Measurements from ENCODE around the gene SYT12.
"Not testable (repeated sequence)": the region's sequence is repeated elsewhere in the genome, so short reads cannot be mapped to it uniquely, and the experiment has no call there.

Gene SYT12

DNA sequence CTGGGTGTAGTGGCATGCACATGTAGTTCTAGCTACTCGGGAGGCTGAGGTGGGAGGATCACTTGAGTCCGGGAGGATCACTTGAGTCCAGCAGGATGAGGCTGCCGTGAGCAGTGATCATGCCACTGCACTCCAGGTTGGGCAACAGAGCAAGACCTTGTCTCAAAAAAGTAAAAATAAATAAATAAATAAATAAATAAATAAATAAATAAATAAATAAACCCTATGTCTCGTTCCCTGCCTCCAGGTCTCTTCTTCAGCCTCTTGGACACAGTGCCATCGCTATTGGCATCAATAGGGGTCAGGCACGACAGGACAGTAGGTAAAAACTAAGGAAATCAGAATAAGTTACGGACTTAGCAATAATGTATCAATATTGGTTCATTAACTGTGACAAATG is 23.4 kb upstream of the SYT12 start:
- no peak for DNase-seq

- no peak for DNase-seq
These were observed 21.6 kb upstream of the SYT12 start for GRCh38 chr11:67001332-67001731.

- DNase-seq: peak; percentile 95
These were observed 20.5 kb upstream of the SYT12 start for GRCh38 chr11:67002297-67002913.

- no peak for DNase-seq
These were observed 20.0 kb upstream of the SYT12 start for GRCh38 chr11:67002921-67003411.

- DNase-seq: not testable (repeated sequence)
These were observed 17.7 kb upstream of the SYT12 start for GRCh38 chr11:67005200-67005599.

GRCh38 chr11:67006029-67006884 is 16.7 kb upstream of the SYT12 start:
- DNase-seq: no peak

DNA sequence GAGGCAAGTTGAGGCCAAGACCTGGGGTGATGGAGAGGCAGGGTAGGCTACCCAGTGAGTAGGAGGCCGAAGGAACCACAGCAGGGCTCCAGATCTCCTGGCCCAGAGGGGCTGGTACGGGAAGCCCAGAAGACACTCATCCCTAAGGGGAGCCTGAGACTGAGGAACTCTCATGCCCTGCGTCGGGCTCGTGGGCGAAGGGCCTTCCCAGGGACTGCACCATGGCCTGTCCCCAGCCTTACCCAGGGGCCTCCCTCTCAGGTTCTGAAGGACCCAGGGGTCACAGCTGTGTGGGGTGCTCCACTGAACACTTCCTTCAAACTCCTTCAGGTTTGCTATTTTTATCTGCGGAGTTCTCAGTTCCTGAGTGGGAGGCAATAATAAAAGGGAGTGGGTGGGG is 15.8 kb upstream of the SYT12 start:
- DNase-seq: no peak

GRCh38 chr11:67010296-67010905 is 12.5 kb upstream of the SYT12 start:
- DNase-seq: no peak

DNA sequence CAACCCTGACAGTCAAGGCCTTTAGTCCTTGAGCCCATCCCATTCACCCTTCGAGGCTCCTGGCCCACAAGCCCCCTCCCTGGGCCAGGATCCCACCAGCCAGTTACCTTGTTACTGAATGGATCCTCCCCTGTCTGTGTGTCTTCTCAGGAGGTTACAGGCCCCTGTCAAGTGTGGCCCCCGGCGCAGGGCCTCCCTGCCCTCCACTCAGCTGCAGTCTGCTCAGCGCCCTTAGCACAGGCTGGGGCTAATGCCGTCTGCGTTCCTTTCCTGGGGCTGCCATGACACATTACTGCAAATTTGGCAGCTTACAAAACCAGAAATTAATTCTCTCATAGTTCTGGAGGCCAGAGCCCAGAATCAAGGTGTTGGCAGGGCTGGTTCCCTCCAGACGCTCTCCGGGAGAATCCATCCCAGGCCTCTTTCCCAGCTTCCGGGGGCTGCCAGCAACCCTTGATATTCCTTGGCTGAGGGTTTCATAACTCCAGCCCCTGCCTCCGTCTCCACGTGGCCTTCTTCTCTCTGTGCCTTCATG is 9.4 kb upstream of the SYT12 start:
- no peak for DNase-seq

- no peak for DNase-seq
These were observed 8.6 kb upstream of the SYT12 start for GRCh38 chr11:67014343-67014742.

DNA sequence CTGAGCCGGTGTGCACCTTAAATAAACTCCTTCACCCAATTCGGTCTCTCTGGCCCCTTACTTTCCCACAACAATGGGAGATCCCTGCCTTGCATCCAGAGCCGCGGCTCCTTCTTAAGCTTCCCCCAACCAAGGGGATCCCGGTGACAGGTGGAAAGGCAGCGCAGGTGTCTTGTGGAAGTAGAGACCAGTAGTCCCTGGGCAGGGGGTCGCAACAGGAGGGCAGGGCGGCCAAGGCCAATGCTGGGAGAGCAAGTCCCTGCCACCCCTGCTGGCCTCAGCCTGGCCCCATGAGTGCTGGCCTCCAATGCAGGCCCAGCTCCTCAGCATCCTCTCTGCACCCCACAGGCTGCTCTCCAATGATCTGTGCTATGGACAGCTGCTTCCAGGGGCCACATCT is 7.9 kb upstream of the SYT12 start:
- DNase-seq: no peak

GRCh38 chr11:67016550-67016949 is 6.4 kb upstream of the SYT12 start:
- no peak for DNase-seq

DNA sequence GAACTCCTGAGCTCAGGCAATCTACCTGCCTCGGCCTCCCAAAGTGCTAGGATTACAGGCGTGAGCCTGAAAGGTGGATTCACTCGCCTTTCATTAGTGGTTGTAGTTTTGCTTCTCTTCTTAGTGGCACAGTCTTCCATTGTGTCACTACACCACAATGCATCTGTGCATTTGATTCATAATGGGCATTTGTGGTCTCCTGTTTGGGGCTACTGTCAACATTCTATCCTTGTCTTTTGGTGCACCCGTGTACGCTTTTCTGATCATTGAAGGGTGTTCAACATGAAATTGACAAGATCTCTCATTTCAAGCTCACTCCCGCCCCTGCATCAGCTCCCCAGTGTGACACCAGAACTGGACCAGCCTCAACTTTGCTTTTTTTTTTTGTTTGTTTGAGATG is 2.0 kb upstream of the SYT12 start:
- no peak for DNase-seq

DNA sequence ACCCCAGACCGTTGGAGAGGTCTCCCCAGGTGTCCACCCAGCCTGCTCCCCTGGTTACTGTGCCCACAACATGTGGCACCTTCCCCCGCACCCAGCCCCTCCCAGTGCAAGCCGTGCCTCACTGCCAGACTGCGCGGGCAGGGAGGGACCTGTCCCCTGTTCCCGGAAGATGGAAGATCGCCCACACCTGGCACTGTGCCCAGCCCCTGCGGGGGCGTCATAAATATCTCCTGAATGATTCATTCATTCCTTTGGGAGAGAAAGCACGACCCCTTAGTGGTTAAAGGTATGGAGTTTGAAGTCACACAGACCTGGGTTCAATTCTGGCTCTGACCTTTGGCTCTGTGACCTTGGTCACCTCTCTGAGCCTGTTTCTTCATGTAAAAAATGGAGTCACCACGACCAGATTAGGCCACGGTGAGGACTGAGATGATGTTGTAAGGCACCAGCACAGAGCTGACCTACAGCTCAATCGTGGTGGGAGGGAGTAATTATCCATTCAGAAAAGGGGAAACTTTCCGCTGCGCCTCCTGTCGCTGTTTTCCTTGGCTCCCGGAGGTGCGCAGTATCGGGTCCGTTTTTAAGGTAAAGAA is 497 bp upstream of the SYT12 start:
- DNase-seq: peak; percentile 79

DNA sequence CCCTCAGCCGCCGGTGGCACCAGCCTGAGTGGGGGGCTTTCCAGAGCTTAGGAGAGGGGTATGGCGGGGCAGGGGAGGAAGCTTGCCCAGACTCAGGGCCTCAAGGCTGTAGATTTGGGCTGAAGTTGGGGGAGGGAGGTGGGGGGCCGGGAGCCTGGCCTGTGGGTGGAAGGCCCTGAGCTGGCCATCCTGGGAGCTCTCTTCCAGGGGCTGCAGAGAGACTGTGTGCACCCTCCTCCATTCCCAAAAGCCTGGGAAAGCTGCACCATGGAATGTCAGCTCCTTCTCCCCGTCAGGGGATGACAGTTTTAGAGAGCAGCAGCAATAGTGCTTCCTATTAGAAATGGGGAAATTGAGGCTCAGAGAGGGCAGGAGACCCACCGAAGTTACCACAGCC is 1.0 kb downstream of the SYT12 start:
- no peak for DNase-seq

- DNase-seq: no peak
These were observed 1.5 kb downstream of the SYT12 start for GRCh38 chr11:67024410-67024809.

DNA sequence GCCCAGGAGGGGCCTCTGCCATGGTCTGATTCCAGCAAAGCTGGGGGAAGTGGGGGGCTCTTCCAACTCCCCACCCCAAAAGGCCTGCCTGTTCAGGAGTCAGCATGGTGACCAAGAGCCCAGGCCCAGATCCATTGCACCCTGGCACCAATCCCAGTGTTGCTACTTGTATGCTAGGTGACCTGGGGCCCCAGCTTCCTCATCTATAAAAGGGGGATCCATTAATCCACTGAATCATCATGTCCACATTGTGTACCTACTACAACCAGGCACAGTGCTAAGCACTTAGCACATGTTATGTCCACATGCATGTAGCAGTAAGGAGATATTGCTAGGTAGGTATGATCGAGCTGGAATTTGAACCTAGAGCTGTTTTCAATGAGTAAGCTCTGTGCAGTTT is 2.0 kb downstream of the SYT12 start:
- DNase-seq: no peak

- DNase-seq: no peak
These were observed 2.8 kb downstream of the SYT12 start for GRCh38 chr11:67025750-67026149.

DNA sequence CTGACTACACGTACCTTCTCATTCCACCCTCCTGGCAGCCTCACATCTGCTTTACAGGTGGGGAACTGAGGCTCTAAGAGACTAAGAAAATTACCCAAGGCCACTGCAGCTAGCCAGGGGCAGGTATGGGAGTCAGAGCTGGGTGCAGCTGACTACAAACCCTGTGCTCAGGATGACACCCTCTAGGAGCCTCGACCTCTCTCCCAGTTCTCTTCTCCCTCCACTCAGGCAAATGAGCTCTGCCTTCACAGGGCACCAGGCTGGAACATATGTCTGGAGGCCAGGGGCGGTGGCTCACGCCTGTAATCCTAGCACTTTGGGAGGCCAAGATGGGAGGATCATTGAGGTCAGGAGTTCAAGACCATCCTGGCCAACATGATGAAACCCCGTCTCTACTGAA is 4.0 kb downstream of the SYT12 start:
- no peak for DNase-seq

- DNase-seq: no peak
These were observed 4.6 kb downstream of the SYT12 start for GRCh38 chr11:67027483-67027930.

- DNase-seq: no peak
These were observed 5.1 kb downstream of the SYT12 start for GRCh38 chr11:67027943-67028542.

GRCh38 chr11:67029146-67029545 is 6.2 kb downstream of the SYT12 start:
- DNase-seq: no peak

DNA sequence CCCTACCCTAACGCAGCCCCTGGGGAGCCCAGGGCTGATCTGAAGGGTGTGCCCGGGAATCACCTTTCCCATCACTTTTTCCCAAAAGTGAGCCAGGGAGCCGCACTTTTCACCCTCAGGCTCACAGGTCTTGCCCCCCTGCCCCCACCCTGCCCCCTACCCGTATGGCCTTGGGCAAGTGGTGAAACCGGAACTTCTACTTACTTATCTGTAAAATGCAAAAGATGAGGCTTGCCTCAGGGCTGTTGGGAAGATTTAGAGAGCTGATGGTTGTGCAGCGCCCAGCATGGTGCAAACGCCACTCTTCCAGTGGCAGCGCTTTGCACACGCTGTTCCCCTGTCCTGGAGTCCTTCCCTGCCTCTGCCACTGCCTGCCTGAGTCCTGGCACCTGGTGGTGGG is 8.0 kb downstream of the SYT12 start:
- no peak for DNase-seq

Measured in NCI-H345 (cell line).